ENCODE measurements around the gene PPP1R14B.

Gene PPP1R14B

GRCh38 chr11:64206457-64207255 lies 40.1 kb downstream of the PPP1R14B start, which contains the start of gene FERMT3:
Gene FERMT3 (plus strand): TSS chr11:64206721. CDS start chr11:64207365, 644 bp downstream.
- Histone ChIP-seq H3K9me3 (no peaks in the 10 kb centered on the region), H3K4me3 (peak within 1 kb of the TSS; percentile 36 to 46), H3K4me1 (peaks cover 0 to 8% (median 2%) of the 10 kb centered on the region in 4 donors), H3K27ac (peak within 1 kb of the TSS; percentile 33 to 52), H3K36me3 (peaks cover 26 to 71% (median 36%) of the 10 kb centered on the region in 3 donors), H3K27me3 (no peaks in the 10 kb centered on the region)
- TF ChIP-seq CTCF (IDR thresholded peaks at IDR 0.05), result no peak
- intact Hi-C loops (cut with DNase I; ENCODE audit: low total_unique reads), result loop anchor here (5.0 kb wide), 1 partner anchor 61 kb away; no protein-coding TSS in a partner anchor
- DNase-seq, result peak in 1 of 2 donors; percentile 71

- Histone ChIP-seq H3K4me1 (peaks cover 0 to 8% (median 2%) of the 10 kb centered on the region in 4 donors), H3K9me3 (no peaks in the 10 kb centered on the region), H3K27me3 (no peaks in the 10 kb centered on the region), H3K36me3 (peaks cover 44 to 78% (median 57%) of the 10 kb centered on the region in 3 donors), H3K27ac (no peak overlapping the region), H3K4me3 (no peak overlapping the region)
- intact Hi-C loops (cut with DNase I; ENCODE audit: low total_unique reads), result loop anchor here (2.0 kb wide), 1 partner anchor 96 kb away; the partner anchor contains the start of gene CATSPERZ
- peak; percentile 68 to 71 for TF ChIP-seq CTCF (IDR thresholded peaks at IDR 0.05)
- DNase-seq, result peak; percentile 88 to 93
Measured at GRCh38 chr11:64204464-64204989, 42.2 kb downstream of the PPP1R14B start.

GRCh38 chr11:64204080-64204440 lies 42.7 kb downstream of the PPP1R14B start:
- H3K36me3 ChIP-seq, result peaks cover 44 to 83% (median 60%) of the 10 kb centered on the region in 3 donors
- intact Hi-C loops (cut with DNase I; ENCODE audit: low total_unique reads), result loop anchor here (2.0 kb wide), 1 partner anchor 97 kb away; the partner anchor contains the start of gene CATSPERZ
- no peak overlapping the region for H3K4me3 ChIP-seq
- H3K9me3 ChIP-seq, result no peaks in the 10 kb centered on the region
- H3K27ac ChIP-seq, result no peak overlapping the region
- no peak for DNase-seq
- no peak for TF ChIP-seq CTCF (IDR thresholded peaks at IDR 0.05)
- peaks cover 0 to 8% (median 2%) of the 10 kb centered on the region in 4 donors for H3K4me1 ChIP-seq
- H3K27me3 ChIP-seq, result no peaks in the 10 kb centered on the region

- Histone ChIP-seq H3K9me3 (no peaks in the 10 kb centered on the region), H3K4me1 (peaks cover 0 to 8% (median 2%) of the 10 kb centered on the region in 4 donors), H3K27me3 (no peaks in the 10 kb centered on the region), H3K36me3 (peaks cover 49 to 88% (median 65%) of the 10 kb centered on the region in 3 donors), H3K4me3 (no peak overlapping the region), H3K27ac (no peak overlapping the region)
- intact Hi-C loops (cut with DNase I; ENCODE audit: low total_unique reads), result loop anchor here (2.0 kb wide), 1 partner anchor 97 kb away; the partner anchor contains the start of gene CATSPERZ
- no peak for TF ChIP-seq CTCF (IDR thresholded peaks at IDR 0.05)
- DNase-seq, result no peak
Measured at GRCh38 chr11:64203421-64204079, 43.2 kb downstream of the PPP1R14B start.

- DNase-seq, result no peak
- no peaks in the 10 kb centered on the region for H3K27me3 ChIP-seq
- H3K9me3 ChIP-seq, result no peaks in the 10 kb centered on the region
- no peak for TF ChIP-seq CTCF (IDR thresholded peaks at IDR 0.05)
- H3K4me3 ChIP-seq, result no peak overlapping the region
- H3K4me1 ChIP-seq, result peaks cover 0 to 8% (median 2%) of the 10 kb centered on the region in 4 donors
- H3K36me3 ChIP-seq, result peaks cover 54 to 93% (median 70%) of the 10 kb centered on the region in 3 donors
- no peak overlapping the region for H3K27ac ChIP-seq
- intact Hi-C loops (cut with DNase I; ENCODE audit: low total_unique reads), result no loop called here
Measured at GRCh38 chr11:64202992-64203391, 43.8 kb downstream of the PPP1R14B start.
